Measurements from ENCODE around the gene LRP5.

GRCh38 chr11:68379206-68379605 is 66.8 kb downstream of the LRP5 start:
- TF ChIP-seq CTCF (conservative IDR thresholded peaks at IDR 0.05; ENCODE audit: low read depth in 2 of 2) (no peak), EZH2phosphoT487 (IDR thresholded peaks at IDR 0.05; ENCODE audit: unreplicated experiment) (no peak), POLR2AphosphoS5 (IDR thresholded peaks at IDR 0.05; ENCODE audit: low read depth) (no peak), EZH2 (IDR thresholded peaks at IDR 0.05; ENCODE audit: low read depth, unreplicated experiment) (no peak), NANOG (IDR thresholded peaks at IDR 0.05; ENCODE audit: borderline replicate concordance) (no peak), CREB1 (CRISPR knock-in tag; IDR thresholded peaks at IDR 0.05; ENCODE audit: low read depth) (no peak), JUNB (IDR thresholded peaks at IDR 0.05; ENCODE audit: unreplicated experiment) (no peak), ZNF114 (CRISPR knock-in tag; IDR thresholded peaks at IDR 0.05) (no peak), REST (IDR thresholded peaks at IDR 0.05; ENCODE audit: unreplicated experiment) (no peak)
